Smooth muscle cell (in vitro differentiated cells): ENCODE results near the gene HNRNPLL. TPM values are rescaled to one million over a fixed set of nuclear protein-coding genes. Genes with fewer than 3 reads are reported as not detected.

Experiments used
- DNase-seq: peaks from one replicate; lab custom pipeline; 2025; ENCODE audit not compliant: unreplicated experiment; lab: John Stamatoyannopoulos, UW
- H2AFZ ChIP-seq: fragments of 200-600 bp; sonication (generic); 2 replicates; pipeline ENCODE4 v1.6.0; 2016; ENCODE audit warnings: antibody characterized with exemption, low read depth, mild to moderate bottlenecking
- H3F3A ChIP-seq: fragments of 200-600 bp; sonication (generic); 2 replicates; pipeline ENCODE4 v1.6.0; 2017; ENCODE audit warnings: antibody characterized with exemption, low read depth
- H3K27ac ChIP-seq: fragments of 200-600 bp; sonication (generic); 2 replicates; pipeline ENCODE4 v1.5.1; 2016; ENCODE audit warnings: low read depth, mild to moderate bottlenecking
- H3K27me3 ChIP-seq: fragments of 200-600 bp; sonication (generic); 2 replicates; pipeline ENCODE4 v1.6.1; 2016; ENCODE audit warnings: low read depth, mild to moderate bottlenecking
- H3K36me3 ChIP-seq: fragments of 200-600 bp; sonication (generic); 2 replicates; pipeline ENCODE4 v1.5.1; 2016; ENCODE audit warnings: low read depth
- H3K4me1 ChIP-seq: fragments of 200-600 bp; sonication (generic); 2 replicates; pipeline ENCODE4 v1.5.1; 2016; ENCODE audit warnings: low read depth
- H3K4me2 ChIP-seq: fragments of 200-600 bp; sonication (generic); 2 replicates; pipeline ENCODE4 v1.6.0; 2016; ENCODE audit warnings: mild to moderate bottlenecking
- H3K4me3 ChIP-seq: fragments of 200-600 bp; sonication (generic); 2 replicates; pipeline ENCODE4 v1.5.1; 2016; ENCODE audit warnings: mild to moderate bottlenecking
- H3K79me2 ChIP-seq: fragments of 200-600 bp; sonication (generic); 2 replicates; pipeline ENCODE4 v1.6.0; 2016; ENCODE audit warnings: low read depth, mild to moderate bottlenecking
- H3K9ac ChIP-seq: fragments of 200-600 bp; sonication (generic); 2 replicates; pipeline ENCODE4 v1.6.0; 2016; ENCODE audit warnings: low read depth
- H3K9me3 ChIP-seq: fragments of 200-600 bp; sonication (generic); replicated peaks from 2 replicates; pipeline ENCODE4 v1.5.1; 2016; ENCODE audit warnings: low read depth
- H4K20me1 ChIP-seq: fragments of 200-600 bp; sonication (generic); 2 replicates; pipeline ENCODE4 v1.6.0; 2016; ENCODE audit warnings: low read depth
- WGBS: methylation state at CpG from one replicate; pipeline ENCODE4 v1.1.7; 2016; ENCODE audit warnings: low lambda C conversion rate; 5-methylcytosine and 5-hydroxymethylcytosine counted together
- polyA plus RNA-seq: library from polyadenylated mRNA; unstranded; fragments of >200 nt; fragmentation: Nextera tagmentation; extraction: Ambion mirVana; gene quantifications from 2 replicates; pipeline ENCODE4 v1.2.1, GENCODE V29; 2016
- total RNA-seq: library from RNA; depleted of rRNA; stranded (reverse); fragments of >200 nt; gene quantifications from 2 replicates; pipeline ENCODE4 v1.2.3, GENCODE V29; 2014
- TF ChIP-seq, protein P1 (sequence below): fragments of 200-600 bp; sonication (generic); IDR thresholded peaks from 2 replicates; pipeline ENCODE4 v1.5.1; 2017; ENCODE audit warnings: borderline replicate concordance, mild to moderate bottlenecking, antibody characterized with exemption; ENCODE audit not compliant: insufficient read depth, poor library complexity, severe bottlenecking

Gene HNRNPLL
- total and polyA plus RNA-seq, 2 experiments from 2014 or later = 37.4 to 42.8 TPM

DNA sequence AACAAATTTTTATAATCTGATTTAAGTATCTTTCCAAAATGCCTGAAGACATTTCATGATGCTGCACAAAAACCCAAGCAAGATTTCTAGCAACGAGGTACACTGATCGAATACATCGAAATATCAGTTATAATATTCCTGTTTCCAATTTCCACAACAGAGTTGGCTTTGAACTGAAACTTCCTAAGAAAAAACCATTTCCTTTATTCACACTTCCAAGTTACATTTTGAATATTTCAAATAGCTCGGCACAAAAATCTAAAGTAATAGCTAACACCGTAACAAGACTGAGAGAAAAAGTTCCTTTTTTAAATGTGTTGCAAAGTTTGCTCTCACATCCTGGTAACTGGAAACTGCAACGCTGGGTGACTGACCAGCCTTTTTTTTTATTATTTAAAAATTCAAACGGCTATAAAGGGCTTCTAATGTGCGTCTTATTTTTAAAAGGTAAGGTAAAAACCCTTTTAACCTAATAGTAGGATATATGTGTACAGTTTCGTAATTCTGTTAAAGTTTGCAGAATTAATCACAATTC lies 1.7 kb downstream of the HNRNPLL start:
- peaks cover 65% of the 10 kb centered on the region for H3K79me2 ChIP-seq
- H4K20me1 ChIP-seq = peaks cover 60% of the 10 kb centered on the region
- WGBS = 14% methylated on average over 9 of the region's 9 CpGs
- H2AFZ ChIP-seq = no peak overlapping the region
- peak overlapping the region; percentile 94 for H3K9ac ChIP-seq
- peaks cover 34% of the 10 kb centered on the region for H3K4me1 ChIP-seq
- peak overlapping the region; percentile 91 for H3K27ac ChIP-seq
- H3K4me3 ChIP-seq = peak overlapping the region; percentile 98
- H3F3A ChIP-seq = no peaks in the 10 kb centered on the region
- no peaks in the 10 kb centered on the region for H3K27me3 ChIP-seq
- no peak for DNase-seq
- H3K9me3 ChIP-seq = no peaks in the 10 kb centered on the region
- peak overlapping the region; percentile 94 for H3K4me2 ChIP-seq
- TF ChIP-seq, protein P1, sequence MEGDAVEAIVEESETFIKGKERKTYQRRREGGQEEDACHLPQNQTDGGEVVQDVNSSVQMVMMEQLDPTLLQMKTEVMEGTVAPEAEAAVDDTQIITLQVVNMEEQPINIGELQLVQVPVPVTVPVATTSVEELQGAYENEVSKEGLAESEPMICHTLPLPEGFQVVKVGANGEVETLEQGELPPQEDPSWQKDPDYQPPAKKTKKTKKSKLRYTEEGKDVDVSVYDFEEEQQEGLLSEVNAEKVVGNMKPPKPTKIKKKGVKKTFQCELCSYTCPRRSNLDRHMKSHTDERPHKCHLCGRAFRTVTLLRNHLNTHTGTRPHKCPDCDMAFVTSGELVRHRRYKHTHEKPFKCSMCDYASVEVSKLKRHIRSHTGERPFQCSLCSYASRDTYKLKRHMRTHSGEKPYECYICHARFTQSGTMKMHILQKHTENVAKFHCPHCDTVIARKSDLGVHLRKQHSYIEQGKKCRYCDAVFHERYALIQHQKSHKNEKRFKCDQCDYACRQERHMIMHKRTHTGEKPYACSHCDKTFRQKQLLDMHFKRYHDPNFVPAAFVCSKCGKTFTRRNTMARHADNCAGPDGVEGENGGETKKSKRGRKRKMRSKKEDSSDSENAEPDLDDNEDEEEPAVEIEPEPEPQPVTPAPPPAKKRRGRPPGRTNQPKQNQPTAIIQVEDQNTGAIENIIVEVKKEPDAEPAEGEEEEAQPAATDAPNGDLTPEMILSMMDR = no peak
- H3K36me3 ChIP-seq = no peaks in the 10 kb centered on the region

DNA sequence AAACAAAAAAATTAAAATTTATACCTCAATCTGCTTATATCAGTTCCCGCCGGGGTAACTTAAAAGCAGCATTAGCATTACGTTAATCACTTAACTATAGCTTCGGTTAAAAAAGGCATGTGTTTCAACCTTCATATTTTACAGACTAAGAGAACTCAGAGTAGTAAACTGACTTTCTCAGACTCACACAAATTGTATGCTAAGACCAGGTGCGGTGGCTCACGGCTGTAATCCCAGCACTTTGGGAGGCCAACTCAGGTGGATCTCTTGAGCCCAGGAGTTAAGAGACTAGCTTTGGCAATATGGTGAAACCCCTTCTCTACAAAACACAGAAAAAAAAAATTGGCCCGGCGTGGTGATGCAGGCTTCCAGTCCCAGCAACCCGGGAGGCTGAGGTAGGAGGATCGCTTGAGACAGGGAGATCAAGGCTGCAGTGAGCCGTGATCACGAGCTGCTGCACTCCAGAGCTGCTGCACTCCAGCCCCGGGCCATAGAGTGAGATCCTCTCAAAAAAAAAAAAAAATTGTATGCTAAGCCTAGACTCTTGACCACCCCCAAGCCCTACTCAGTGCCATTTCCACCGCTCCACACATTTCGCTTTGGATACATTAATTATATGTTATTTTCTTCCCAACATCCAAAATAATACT lies 2.4 kb downstream of the HNRNPLL start:
- Histone ChIP-seq H3K4me2 (peak overlapping the region; percentile 94), H3K9ac (peak overlapping the region; percentile 94), H3K36me3 (no peaks in the 10 kb centered on the region), H3K9me3 (no peaks in the 10 kb centered on the region), H3F3A (no peaks in the 10 kb centered on the region), H2AFZ (no peak overlapping the region), H4K20me1 (peaks cover 66% of the 10 kb centered on the region), H3K4me3 (peak overlapping the region; percentile 98), H3K27me3 (no peaks in the 10 kb centered on the region), H3K27ac (peak overlapping the region; percentile 91), H3K79me2 (peaks cover 71% of the 10 kb centered on the region), H3K4me1 (peaks cover 34% of the 10 kb centered on the region)
- DNase-seq = no peak
- TF ChIP-seq, protein P1 = no peak
- WGBS = 10% methylated on average over 15 of the region's 15 CpGs

DNA sequence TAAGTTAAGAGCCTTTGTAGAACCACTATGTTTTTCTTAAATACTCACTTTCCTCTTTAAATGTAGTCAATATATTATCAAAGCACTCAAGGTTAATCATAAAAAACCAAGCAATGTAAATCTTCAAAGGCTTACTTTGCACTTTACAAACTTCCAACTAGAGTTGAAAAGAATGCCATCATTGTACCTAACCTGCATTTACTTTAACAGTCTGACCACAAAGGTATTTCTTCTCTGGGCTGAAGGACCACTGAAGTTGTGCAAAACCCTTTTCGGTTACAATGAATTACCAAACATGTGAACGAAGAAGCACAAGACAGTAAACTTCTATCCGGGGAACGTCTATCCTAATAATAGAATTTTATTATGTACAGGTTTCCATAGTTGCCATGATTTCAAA lies 3.0 kb downstream of the HNRNPLL start:
- Histone ChIP-seq H4K20me1 (peaks cover 73% of the 10 kb centered on the region), H3K4me1 (peaks cover 34% of the 10 kb centered on the region), H2AFZ (no peak overlapping the region), H3K27ac (peak overlapping the region; percentile 91), H3K4me2 (peak overlapping the region; percentile 94), H3K9ac (peak overlapping the region; percentile 94), H3K36me3 (no peaks in the 10 kb centered on the region), H3K4me3 (peak overlapping the region; percentile 98), H3K27me3 (no peaks in the 10 kb centered on the region), H3F3A (no peaks in the 10 kb centered on the region), H3K79me2 (peaks cover 78% of the 10 kb centered on the region), H3K9me3 (no peaks in the 10 kb centered on the region)
- TF ChIP-seq, protein P1 = no peak
- DNase-seq = no peak
- 24% methylated on average over 4 of the region's 4 CpGs for WGBS

DNA sequence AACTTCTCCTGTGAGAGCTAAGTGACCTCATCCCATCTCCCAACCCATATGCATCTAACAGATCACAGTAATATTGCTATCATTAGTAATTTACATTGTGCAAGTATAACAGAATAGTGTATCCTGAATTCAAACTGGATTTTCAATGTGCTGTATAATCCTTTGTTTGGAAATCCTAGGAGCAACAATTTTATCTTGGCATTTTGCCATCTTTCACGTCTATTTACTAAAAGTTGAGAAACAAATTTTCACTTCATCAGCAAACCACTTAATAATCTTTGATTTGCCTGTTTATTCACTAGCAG lies 3.8 kb downstream of the HNRNPLL start:
- Histone ChIP-seq H2AFZ (no peak overlapping the region), H3K36me3 (no peaks in the 10 kb centered on the region), H3K9ac (peak overlapping the region; percentile 94), H3K79me2 (peaks cover 86% of the 10 kb centered on the region), H3K27ac (peak overlapping the region; percentile 91), H3K4me2 (peak overlapping the region; percentile 94), H4K20me1 (peaks cover 81% of the 10 kb centered on the region), H3K4me3 (peak overlapping the region; percentile 98), H3K27me3 (no peaks in the 10 kb centered on the region), H3K4me1 (peaks cover 34% of the 10 kb centered on the region), H3K9me3 (no peaks in the 10 kb centered on the region), H3F3A (no peaks in the 10 kb centered on the region)
- WGBS = 19% methylated on average over 1 of the region's 1 CpG
- TF ChIP-seq, protein P1 = no peak
- DNase-seq = no peak
